Measurements from ENCODE around the gene DCTN1. TPM values are rescaled to one million over a fixed set of nuclear protein-coding genes. Genes with fewer than 3 reads are reported as not detected.
"Not testable (repeated sequence)": the region's sequence is repeated elsewhere in the genome, so short reads cannot be mapped to it uniquely, and the experiment has no call there.

The DCTN1 gene
- polyA plus RNA-seq, 4 donors = 72.7 to 92.8 (median 77.9) TPM

DNA sequence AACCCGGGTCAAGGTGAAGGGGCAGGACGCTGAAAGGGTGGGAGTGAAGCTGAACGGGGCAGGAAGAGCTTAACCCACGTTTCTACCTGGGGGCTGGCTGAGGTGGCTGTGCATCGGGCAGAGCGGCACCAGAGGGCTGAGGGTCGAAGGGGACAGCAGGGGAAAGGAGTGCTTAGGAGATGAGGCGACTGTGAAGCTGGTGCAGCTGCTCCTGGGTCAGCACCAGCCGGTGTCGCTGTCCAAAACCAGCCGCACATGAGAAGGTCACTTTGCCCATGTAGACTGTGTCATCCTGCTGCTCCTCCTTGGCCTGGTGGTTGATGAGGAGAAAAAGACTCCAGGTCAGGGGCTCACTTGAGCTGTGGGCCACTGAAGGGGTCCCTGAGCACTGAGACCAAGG lies 18.8 kb downstream of the DCTN1 start:
- DNase-seq (no peak), FAIRE-seq (no peak)
- H3K27me3 ChIP-seq (ENCODE audit: control insufficient read depth in 3 of 3, insufficient read depth in 3 of 3, low read length in 3 of 3) = no peaks in the 10 kb centered on the region
- H3K4me3 ChIP-seq (ENCODE audit: low read depth in 1 of 3, low read length in 3 of 3) = no peak overlapping the region
- H3K4me1 ChIP-seq (ENCODE audit: control insufficient read depth in 3 of 3, insufficient read depth in 2 of 3, low read depth in 1 of 3, low read length in 2 of 3) = no peaks in the 10 kb centered on the region
- H3K27ac ChIP-seq (ENCODE audit: low read depth in 1 of 3, low read length in 2 of 3) = no peak overlapping the region
- peaks cover 13 to 77% (median 44%) of the 10 kb centered on the region in 3 donors for H3K36me3 ChIP-seq (ENCODE audit: control insufficient read depth in 3 of 3, insufficient read depth in 2 of 3, low read depth in 1 of 3, low read length in 3 of 3)
- 91 to 92% (median 91%) methylated on average over 11 of the region's 11 CpGs for WGBS, 3 donors
- no peaks in the 10 kb centered on the region for H3K9me3 ChIP-seq (ENCODE audit: control insufficient read depth in 2 of 2, insufficient read depth in 1 of 2, low read depth in 1 of 2, low read length in 1 of 2)

DNA sequence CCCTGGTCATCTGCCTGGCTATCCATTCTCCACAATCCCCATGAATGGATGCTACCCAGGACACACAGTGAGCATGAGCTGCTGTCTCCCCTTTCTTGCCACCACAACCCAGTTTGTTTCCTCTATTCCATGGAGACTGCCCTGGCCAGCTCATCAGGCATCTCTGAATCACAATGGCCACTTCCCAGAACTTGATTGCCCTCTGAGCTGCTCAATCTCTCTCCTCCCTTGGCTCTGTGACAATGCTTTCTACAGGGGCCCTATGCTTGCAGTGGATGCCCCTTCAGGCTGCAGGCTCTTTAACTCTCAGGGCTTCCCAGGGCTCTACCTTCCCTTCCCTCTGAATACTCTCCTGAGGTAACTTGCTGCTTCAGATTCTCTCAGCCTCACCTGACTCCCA lies 22.5 kb downstream of the DCTN1 start:
- Histone ChIP-seq H3K27ac (ENCODE audit: low read depth in 1 of 3, low read length in 2 of 3) (no peak overlapping the region), H3K9me3 (ENCODE audit: control insufficient read depth in 2 of 2, insufficient read depth in 1 of 2, low read depth in 1 of 2, low read length in 1 of 2) (no peaks in the 10 kb centered on the region), H3K36me3 (ENCODE audit: control insufficient read depth in 3 of 3, insufficient read depth in 2 of 3, low read depth in 1 of 3, low read length in 3 of 3) (peaks cover 0 to 47% (median 19%) of the 10 kb centered on the region in 3 donors), H3K4me1 (ENCODE audit: control insufficient read depth in 3 of 3, insufficient read depth in 2 of 3, low read depth in 1 of 3, low read length in 2 of 3) (no peaks in the 10 kb centered on the region), H3K4me3 (ENCODE audit: low read depth in 1 of 3, low read length in 3 of 3) (no peak overlapping the region), H3K27me3 (ENCODE audit: control insufficient read depth in 3 of 3, insufficient read depth in 3 of 3, low read length in 3 of 3) (no peaks in the 10 kb centered on the region)
- FAIRE-seq (no peak), DNase-seq (no peak)

DNA sequence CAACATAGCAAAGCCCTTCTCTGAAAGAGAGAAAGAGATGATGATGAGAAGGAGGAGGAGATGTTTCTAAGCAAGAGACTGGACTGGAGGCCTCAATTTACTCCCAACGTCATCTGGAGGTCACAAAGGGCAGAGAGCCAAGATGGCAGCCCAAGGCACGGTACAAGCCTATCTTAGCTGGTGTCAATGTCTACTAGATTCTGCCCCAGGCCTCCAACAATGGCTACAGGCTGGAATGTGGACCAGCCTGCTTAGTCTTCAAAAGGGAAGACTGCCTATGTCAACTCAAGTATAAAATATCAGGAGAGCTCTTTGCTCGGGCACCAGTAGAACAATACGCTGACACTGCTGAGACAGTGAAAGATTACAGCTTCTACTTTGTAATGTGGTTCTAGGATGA lies 30.2 kb downstream of the DCTN1 start:
- Histone ChIP-seq H3K9me3 (ENCODE audit: control insufficient read depth in 2 of 2, insufficient read depth in 1 of 2, low read depth in 1 of 2, low read length in 1 of 2) (no peaks in the 10 kb centered on the region), H3K27ac (ENCODE audit: low read depth in 1 of 3, low read length in 2 of 3) (no peak overlapping the region), H3K27me3 (ENCODE audit: control insufficient read depth in 3 of 3, insufficient read depth in 3 of 3, low read length in 3 of 3) (no peaks in the 10 kb centered on the region), H3K4me1 (ENCODE audit: control insufficient read depth in 3 of 3, insufficient read depth in 2 of 3, low read depth in 1 of 3, low read length in 2 of 3) (no peaks in the 10 kb centered on the region), H3K4me3 (ENCODE audit: low read depth in 1 of 3, low read length in 3 of 3) (no peak overlapping the region), H3K36me3 (ENCODE audit: control insufficient read depth in 3 of 3, insufficient read depth in 2 of 3, low read depth in 1 of 3, low read length in 3 of 3) (no peaks in the 10 kb centered on the region)
- 86 to 93% (median 91%) methylated on average over 4 of the region's 4 CpGs for WGBS, 3 donors
- DNase-seq (no peak), FAIRE-seq (no peak)

DNA sequence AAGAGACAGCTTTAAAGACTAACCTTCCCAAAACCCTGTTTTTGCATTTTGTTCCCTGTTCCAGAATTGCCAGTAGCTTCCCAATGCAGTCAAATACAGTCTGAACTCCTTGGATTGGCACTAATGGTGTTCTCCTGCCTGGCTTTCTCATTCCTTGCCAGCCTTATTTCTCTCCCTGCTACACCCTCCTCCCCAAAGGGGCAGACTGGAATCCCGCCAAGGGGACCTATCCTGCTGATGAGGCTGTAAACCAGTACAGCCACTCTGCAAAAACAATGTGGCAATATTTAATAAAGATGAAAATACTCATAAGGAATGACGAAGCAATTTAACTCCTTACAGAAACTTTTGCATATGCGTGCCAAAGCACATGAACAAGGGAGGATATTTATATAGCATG lies 32.4 kb downstream of the DCTN1 start:
- FAIRE-seq = no peak
- no peak for DNase-seq

DNA sequence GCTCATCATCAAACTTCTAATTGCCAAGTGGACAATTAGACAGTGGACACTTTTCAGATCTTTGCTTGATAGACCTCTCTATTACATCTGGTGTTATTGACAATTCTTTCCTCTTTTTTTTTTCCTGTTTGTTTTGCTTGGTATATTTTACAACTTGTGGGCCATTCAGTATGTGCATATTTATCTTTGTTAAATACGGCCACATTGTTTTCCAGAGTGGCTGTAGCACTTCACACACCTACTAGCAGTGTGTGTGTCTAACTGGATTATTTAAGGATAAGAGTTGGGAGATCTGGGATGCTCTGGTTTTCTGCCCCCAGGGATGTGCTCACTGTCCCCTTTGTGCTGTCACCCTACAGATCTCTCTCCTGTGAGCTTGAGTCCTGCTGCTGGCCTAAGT lies 32.8 kb downstream of the DCTN1 start:
- Histone ChIP-seq H3K4me1 (ENCODE audit: control insufficient read depth in 3 of 3, insufficient read depth in 2 of 3, low read depth in 1 of 3, low read length in 2 of 3) (no peaks in the 10 kb centered on the region), H3K9me3 (ENCODE audit: control insufficient read depth in 2 of 2, insufficient read depth in 1 of 2, low read depth in 1 of 2, low read length in 1 of 2) (no peaks in the 10 kb centered on the region), H3K27me3 (ENCODE audit: control insufficient read depth in 3 of 3, insufficient read depth in 3 of 3, low read length in 3 of 3) (no peaks in the 10 kb centered on the region), H3K27ac (ENCODE audit: low read depth in 1 of 3, low read length in 2 of 3) (no peak overlapping the region), H3K36me3 (ENCODE audit: control insufficient read depth in 3 of 3, insufficient read depth in 2 of 3, low read depth in 1 of 3, low read length in 3 of 3) (no peaks in the 10 kb centered on the region), H3K4me3 (ENCODE audit: low read depth in 1 of 3, low read length in 3 of 3) (no peak overlapping the region)
- 73 to 87% (median 76%) methylated on average over 1 of the region's 1 CpG for WGBS, 3 donors
- DNase-seq = no peak
- no peak for FAIRE-seq

More for the DNA sequence above, 32.4 kb downstream of the DCTN1 start:
- H3K27ac ChIP-seq (ENCODE audit: low read depth in 1 of 3, low read length in 2 of 3) = no peak overlapping the region
- H3K4me3 ChIP-seq (ENCODE audit: low read depth in 1 of 3, low read length in 3 of 3) = no peak overlapping the region
- H3K36me3 ChIP-seq (ENCODE audit: control insufficient read depth in 3 of 3, insufficient read depth in 2 of 3, low read depth in 1 of 3, low read length in 3 of 3) = no peaks in the 10 kb centered on the region
- WGBS, 3 donors = 90 to 94% (median 93%) methylated on average over 3 of the region's 3 CpGs
- no peaks in the 10 kb centered on the region for H3K9me3 ChIP-seq (ENCODE audit: control insufficient read depth in 2 of 2, insufficient read depth in 1 of 2, low read depth in 1 of 2, low read length in 1 of 2)
- no peaks in the 10 kb centered on the region for H3K27me3 ChIP-seq (ENCODE audit: control insufficient read depth in 3 of 3, insufficient read depth in 3 of 3, low read length in 3 of 3)
- H3K4me1 ChIP-seq (ENCODE audit: control insufficient read depth in 3 of 3, insufficient read depth in 2 of 3, low read depth in 1 of 3, low read length in 2 of 3) = no peaks in the 10 kb centered on the region

DNA sequence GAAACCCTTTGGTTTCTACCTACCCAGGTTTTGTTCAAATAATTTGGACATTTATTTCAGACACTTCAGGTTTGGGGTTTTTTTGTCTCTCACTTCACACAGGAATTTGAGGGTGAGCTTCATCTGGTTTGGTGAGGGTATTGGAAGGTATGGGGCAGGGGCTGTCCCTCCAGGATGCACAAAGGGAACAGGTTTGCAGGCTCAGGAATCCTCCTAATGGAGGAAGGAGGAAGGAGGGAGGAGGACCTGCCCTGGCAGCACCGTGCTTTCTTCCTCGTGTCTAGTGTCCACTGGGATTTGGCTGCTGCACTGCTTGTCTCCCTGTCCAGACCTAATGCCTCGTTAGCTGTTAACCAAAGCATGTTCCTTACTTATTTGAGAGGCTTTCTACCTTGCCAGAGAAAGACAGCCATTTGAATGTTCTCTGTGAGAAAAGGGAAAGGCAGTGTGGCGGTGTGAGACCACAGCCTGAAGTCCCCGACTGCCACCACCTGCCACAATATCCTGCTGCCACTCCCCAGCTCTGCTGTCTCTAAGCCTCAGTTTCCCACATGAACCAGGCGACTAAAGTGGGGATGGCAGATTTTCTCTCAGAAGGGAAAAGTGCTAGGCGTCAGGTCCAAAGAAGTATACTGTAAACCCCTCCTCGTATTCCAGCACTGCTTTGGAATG lies 34.7 kb downstream of the DCTN1 start:
- WGBS, 3 donors = 74 to 79% (median 75%) methylated on average over 8 of the region's 8 CpGs
- H3K36me3 ChIP-seq (ENCODE audit: control insufficient read depth in 3 of 3, insufficient read depth in 2 of 3, low read depth in 1 of 3, low read length in 3 of 3) = no peaks in the 10 kb centered on the region
- no peaks in the 10 kb centered on the region for H3K27me3 ChIP-seq (ENCODE audit: control insufficient read depth in 3 of 3, insufficient read depth in 3 of 3, low read length in 3 of 3)
- FAIRE-seq (no peak), DNase-seq (no peak)
- H3K27ac ChIP-seq (ENCODE audit: low read depth in 1 of 3, low read length in 2 of 3) = no peak overlapping the region
- H3K4me1 ChIP-seq (ENCODE audit: control insufficient read depth in 3 of 3, insufficient read depth in 2 of 3, low read depth in 1 of 3, low read length in 2 of 3) = no peaks in the 10 kb centered on the region
- no peaks in the 10 kb centered on the region for H3K9me3 ChIP-seq (ENCODE audit: control insufficient read depth in 2 of 2, insufficient read depth in 1 of 2, low read depth in 1 of 2, low read length in 1 of 2)
- H3K4me3 ChIP-seq (ENCODE audit: low read depth in 1 of 3, low read length in 3 of 3) = no peak overlapping the region

DNA sequence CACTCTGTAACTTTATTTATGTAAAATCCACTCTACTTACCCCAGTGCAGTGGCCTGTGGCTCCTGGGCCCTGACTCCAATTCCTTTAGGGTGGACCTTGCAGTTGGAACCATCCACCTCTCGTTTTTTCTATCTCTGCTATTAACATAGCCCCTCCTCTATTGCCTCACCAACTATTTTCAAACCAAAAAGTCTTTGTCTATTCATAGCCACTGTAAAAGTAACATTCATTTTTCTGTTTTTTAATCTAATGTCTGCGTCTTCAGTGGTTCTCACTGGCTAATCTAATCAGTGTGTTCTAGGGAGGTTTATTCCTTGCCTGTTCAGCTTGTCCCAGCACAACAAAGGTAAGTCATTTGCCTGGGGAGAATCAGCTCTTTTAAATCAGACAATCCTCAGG lies 36.8 kb downstream of the DCTN1 start, which contains the start of gene SLC4A5:
Gene SLC4A5, minus strand, starts transcription at position 101 of the 400 bp plus-strand sequence. CDS start 28,393 bp downstream, outside the sequence.
- H3K27me3 ChIP-seq (ENCODE audit: control insufficient read depth in 3 of 3, insufficient read depth in 3 of 3, low read length in 3 of 3) = no peaks in the 10 kb centered on the region
- no peak within 1 kb of the TSS for H3K4me3 ChIP-seq (ENCODE audit: low read depth in 1 of 3, low read length in 3 of 3)
- WGBS, 3 donors = 62 to 70% (median 69%) methylated on average over 2 of the region's 2 CpGs
- no peak within 1 kb of the TSS for H3K27ac ChIP-seq (ENCODE audit: low read depth in 1 of 3, low read length in 2 of 3)
- H3K36me3 ChIP-seq (ENCODE audit: control insufficient read depth in 3 of 3, insufficient read depth in 2 of 3, low read depth in 1 of 3, low read length in 3 of 3) = no peaks in the 10 kb centered on the region
- no peaks in the 10 kb centered on the region for H3K9me3 ChIP-seq (ENCODE audit: control insufficient read depth in 2 of 2, insufficient read depth in 1 of 2, low read depth in 1 of 2, low read length in 1 of 2)
- no peak for DNase-seq
- no peak for FAIRE-seq
- no peaks in the 10 kb centered on the region for H3K4me1 ChIP-seq (ENCODE audit: control insufficient read depth in 3 of 3, insufficient read depth in 2 of 3, low read depth in 1 of 3, low read length in 2 of 3)

DNA sequence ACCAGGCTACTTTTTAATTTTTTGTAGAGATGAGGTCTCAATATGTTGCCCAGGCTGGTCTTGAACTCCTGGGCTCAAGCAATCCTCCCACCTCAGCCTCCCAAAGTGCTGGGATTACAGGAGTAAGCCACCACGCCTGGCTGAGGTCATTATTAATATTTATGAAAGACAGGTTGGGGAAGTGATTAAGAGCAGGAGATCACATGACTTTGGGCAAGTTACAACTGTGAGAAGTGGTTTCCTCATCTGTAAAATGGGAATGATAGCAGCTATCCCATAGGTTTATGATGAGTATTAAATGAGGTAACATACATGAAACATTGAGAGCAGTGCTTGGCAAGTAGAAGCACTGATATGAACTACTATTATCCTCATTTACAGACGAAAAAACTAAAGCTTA lies 43.9 kb downstream of the DCTN1 start:
- FAIRE-seq = not testable (repeated sequence)
- 51 to 71% (median 52%) methylated on average over 2 of the region's 2 CpGs for WGBS, 3 donors

DNA sequence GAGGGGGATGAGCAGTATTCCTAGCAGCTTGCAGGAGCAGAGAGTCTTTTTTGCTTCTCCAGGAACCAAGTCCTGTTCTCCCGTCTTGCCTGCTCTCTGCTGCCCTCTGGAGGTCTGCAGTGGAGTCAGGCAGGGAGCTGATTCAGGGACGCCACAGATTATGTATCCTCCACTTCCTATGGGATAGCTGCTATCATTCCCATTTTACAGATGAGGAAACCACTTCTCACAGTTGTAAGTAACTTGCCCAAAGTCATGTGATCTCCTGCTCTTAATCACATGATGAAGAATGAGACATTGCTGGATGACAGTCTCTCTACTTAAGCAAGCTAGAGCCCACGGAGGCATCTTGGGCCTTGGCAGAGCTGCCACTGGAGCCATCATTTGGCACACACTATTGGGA lies 45.2 kb downstream of the DCTN1 start:
- H3K27me3 ChIP-seq (ENCODE audit: control insufficient read depth in 3 of 3, insufficient read depth in 3 of 3, low read length in 3 of 3) = no peaks in the 10 kb centered on the region
- peak; percentile 81 for DNase-seq
- no peaks in the 10 kb centered on the region for H3K4me1 ChIP-seq (ENCODE audit: control insufficient read depth in 3 of 3, insufficient read depth in 2 of 3, low read depth in 1 of 3, low read length in 2 of 3)
- FAIRE-seq = no peak
- no peaks in the 10 kb centered on the region for H3K36me3 ChIP-seq (ENCODE audit: control insufficient read depth in 3 of 3, insufficient read depth in 2 of 3, low read depth in 1 of 3, low read length in 3 of 3)
- no peaks in the 10 kb centered on the region for H3K9me3 ChIP-seq (ENCODE audit: control insufficient read depth in 2 of 2, insufficient read depth in 1 of 2, low read depth in 1 of 2, low read length in 1 of 2)
- no peak overlapping the region for H3K27ac ChIP-seq (ENCODE audit: low read depth in 1 of 3, low read length in 2 of 3)
- WGBS, 3 donors = 32 to 36% (median 35%) methylated on average over 3 of the region's 3 CpGs
- H3K4me3 ChIP-seq (ENCODE audit: low read depth in 1 of 3, low read length in 3 of 3) = no peak overlapping the region

More for the DNA sequence above, 43.9 kb downstream of the DCTN1 start:
- not testable (repeated sequence) for H3K27me3 ChIP-seq (ENCODE audit: control insufficient read depth in 3 of 3, insufficient read depth in 3 of 3, low read length in 3 of 3); H3K36me3 ChIP-seq (ENCODE audit: control insufficient read depth in 3 of 3, insufficient read depth in 2 of 3, low read depth in 1 of 3, low read length in 3 of 3); H3K9me3 ChIP-seq (ENCODE audit: control insufficient read depth in 2 of 2, insufficient read depth in 1 of 2, low read depth in 1 of 2, low read length in 1 of 2); H3K4me3 ChIP-seq (ENCODE audit: low read depth in 1 of 3, low read length in 3 of 3); H3K27ac ChIP-seq (ENCODE audit: low read depth in 1 of 3, low read length in 2 of 3); H3K4me1 ChIP-seq (ENCODE audit: control insufficient read depth in 3 of 3, insufficient read depth in 2 of 3, low read depth in 1 of 3, low read length in 2 of 3); DNase-seq

Measured in small intestine (tissue), 7 donors.